ENCODE data around the gene DUS1L.

The DUS1L gene

GRCh38 chr17:82014432-82014831, 51.2 kb downstream of the DUS1L start:
- H3K9ac ChIP-seq (ENCODE audit: low read depth, low read length, poor library complexity, severe bottlenecking), result no peak overlapping the region
- TF ChIP-seq CTCF (conservative IDR thresholded peaks at IDR 0.05; ENCODE audit: low read length) (no peak), EZH2phosphoT487 (IDR thresholded peaks at IDR 0.05; ENCODE audit: borderline replicate concordance) (no peak)

GRCh38 chr17:82013772-82014321, 51.8 kb downstream of the DUS1L start:
- no peaks in the 10 kb centered on the region for H3K9me3 ChIP-seq (ENCODE audit: insufficient read depth, low read depth, low read length)
- no peaks in the 10 kb centered on the region for H3F3A ChIP-seq (ENCODE audit: low read depth)
- H3K4me1 ChIP-seq (ENCODE audit: insufficient read depth, low read length, poor library complexity, severe bottlenecking), result no peaks in the 10 kb centered on the region
- H3K9me2 ChIP-seq (replicated peaks; ENCODE audit: low read depth, low read length), result no peaks in the 10 kb centered on the region
- H3K79me2 ChIP-seq (ENCODE audit: insufficient read depth, low read length), result no peaks in the 10 kb centered on the region
- H3K27me3 ChIP-seq (ENCODE audit: insufficient read depth, low read length, poor library complexity, severe bottlenecking), result no peaks in the 10 kb centered on the region
- H3K9ac ChIP-seq (ENCODE audit: low read depth, low read length, poor library complexity, severe bottlenecking), result no peak overlapping the region
- H4K20me1 ChIP-seq (ENCODE audit: insufficient read depth, low read length, poor library complexity, severe bottlenecking), result no peaks in the 10 kb centered on the region
- H3K36me3 ChIP-seq (ENCODE audit: insufficient read depth, low read length), result no peaks in the 10 kb centered on the region
- H3K4me2 ChIP-seq (ENCODE audit: low read depth, low read length, poor library complexity, severe bottlenecking), result no peak overlapping the region
- no peak for TF ChIP-seq EZH2phosphoT487 (IDR thresholded peaks at IDR 0.05; ENCODE audit: borderline replicate concordance)
- no peak for TF ChIP-seq CTCF (conservative IDR thresholded peaks at IDR 0.05; ENCODE audit: low read length)
- no peak overlapping the region for H3K4me3 ChIP-seq (ENCODE audit: low read length, poor library complexity, severe bottlenecking)
- H2AFZ ChIP-seq (ENCODE audit: low read length), result no peak overlapping the region

More at GRCh38 chr17:82014432-82014831, 51.2 kb downstream of the DUS1L start:
- H3K4me1 ChIP-seq (ENCODE audit: insufficient read depth, low read length, poor library complexity, severe bottlenecking), result no peaks in the 10 kb centered on the region
- H2AFZ ChIP-seq (ENCODE audit: low read length), result no peak overlapping the region
- no peaks in the 10 kb centered on the region for H4K20me1 ChIP-seq (ENCODE audit: insufficient read depth, low read length, poor library complexity, severe bottlenecking)
- no peaks in the 10 kb centered on the region for H3K79me2 ChIP-seq (ENCODE audit: insufficient read depth, low read length)
- no peaks in the 10 kb centered on the region for H3K9me3 ChIP-seq (ENCODE audit: insufficient read depth, low read depth, low read length)
- H3K36me3 ChIP-seq (ENCODE audit: insufficient read depth, low read length), result no peaks in the 10 kb centered on the region
- no peaks in the 10 kb centered on the region for H3K9me2 ChIP-seq (replicated peaks; ENCODE audit: low read depth, low read length)
- H3F3A ChIP-seq (ENCODE audit: low read depth), result no peaks in the 10 kb centered on the region
- H3K27me3 ChIP-seq (ENCODE audit: insufficient read depth, low read length, poor library complexity, severe bottlenecking), result no peaks in the 10 kb centered on the region
- no peak overlapping the region for H3K4me2 ChIP-seq (ENCODE audit: low read depth, low read length, poor library complexity, severe bottlenecking)
- no peak overlapping the region for H3K4me3 ChIP-seq (ENCODE audit: low read length, poor library complexity, severe bottlenecking)

GRCh38 chr17:82013341-82013740, 52.3 kb downstream of the DUS1L start:
- H3K4me2 ChIP-seq (ENCODE audit: low read depth, low read length, poor library complexity, severe bottlenecking), result no peak overlapping the region
- H3K4me1 ChIP-seq (ENCODE audit: insufficient read depth, low read length, poor library complexity, severe bottlenecking), result no peaks in the 10 kb centered on the region

More at GRCh38 chr17:82013341-82013740, 52.3 kb downstream of the DUS1L start:
- H3K36me3 ChIP-seq (ENCODE audit: insufficient read depth, low read length), result no peaks in the 10 kb centered on the region
- H3K9ac ChIP-seq (ENCODE audit: low read depth, low read length, poor library complexity, severe bottlenecking), result no peak overlapping the region
- no peak for TF ChIP-seq CTCF (conservative IDR thresholded peaks at IDR 0.05; ENCODE audit: low read length)
- TF ChIP-seq EZH2phosphoT487 (IDR thresholded peaks at IDR 0.05; ENCODE audit: borderline replicate concordance), result no peak
- no peaks in the 10 kb centered on the region for H3K27me3 ChIP-seq (ENCODE audit: insufficient read depth, low read length, poor library complexity, severe bottlenecking)
- no peaks in the 10 kb centered on the region for H3K9me2 ChIP-seq (replicated peaks; ENCODE audit: low read depth, low read length)
- H3K4me3 ChIP-seq (ENCODE audit: low read length, poor library complexity, severe bottlenecking), result no peak overlapping the region
- H4K20me1 ChIP-seq (ENCODE audit: insufficient read depth, low read length, poor library complexity, severe bottlenecking), result no peaks in the 10 kb centered on the region
- H3K79me2 ChIP-seq (ENCODE audit: insufficient read depth, low read length), result no peaks in the 10 kb centered on the region
- H2AFZ ChIP-seq (ENCODE audit: low read length), result no peak overlapping the region
- H3F3A ChIP-seq (ENCODE audit: low read depth), result no peaks in the 10 kb centered on the region
- no peaks in the 10 kb centered on the region for H3K9me3 ChIP-seq (ENCODE audit: insufficient read depth, low read depth, low read length)
